HEK293T (cell line): ENCODE results near the gene IQSEC1.

Experiments used
- CTCF ChIA-PET: fragments of 350-600 bp; formaldehyde crosslinking; extraction: SDS; loops from one replicate; lab custom pipeline; 2021; ENCODE audit warnings: antibody characterized with exemption, inconsistent platforms; lab: Yijun Ruan, JAX
- POLR2A ChIA-PET: fragments of 350-600 bp; formaldehyde crosslinking; extraction: SDS; loops from one replicate; lab custom pipeline; 2020; ENCODE audit warnings: antibody characterized with exemption, inconsistent platforms; lab: Yijun Ruan, JAX
- DNase-seq: peaks from one replicate; pipeline ENCODE4 v3.0.0; 2012; ENCODE audit warnings: mixed read lengths; ENCODE audit errors: extremely low spot score
- ARNT ChIP-seq: fragments of 450-650 bp; IDR thresholded peaks from 2 replicates; pipeline ENCODE4 v1.6.1; 2017; ENCODE audit warnings: mild to moderate bottlenecking
- BHLHE40 ChIP-seq: fragments of 450-650 bp; IDR thresholded peaks from 2 replicates; pipeline ENCODE4 v1.6.1; 2016; ENCODE audit warnings: mild to moderate bottlenecking, moderate library complexity, borderline replicate concordance
- CTBP1 ChIP-seq: fragments of 450-650 bp; IDR thresholded peaks from 2 replicates; pipeline ENCODE4 v1.6.1; 2016; ENCODE audit warnings: borderline replicate concordance
- ELF4 ChIP-seq: fragments of 450-650 bp; IDR thresholded peaks from 2 replicates; pipeline ENCODE4 v1.6.1; 2017; ENCODE audit warnings: antibody characterized with exemption
- FOXA1 ChIP-seq: fragments of 450-650 bp; IDR thresholded peaks from 2 replicates; pipeline ENCODE4 v1.6.1; 2016; ENCODE audit warnings: mild to moderate bottlenecking
- FOXK2 ChIP-seq: fragments of 450-650 bp; IDR thresholded peaks from 2 replicates; pipeline ENCODE4 v1.6.1; 2016; ENCODE audit warnings: mild to moderate bottlenecking
- FOXM1 ChIP-seq: fragments of 450-650 bp; IDR thresholded peaks from 2 replicates; pipeline ENCODE4 v1.6.1; 2017; ENCODE audit warnings: mild to moderate bottlenecking, borderline replicate concordance
- HDGF ChIP-seq: fragments of 450-650 bp; IDR thresholded peaks from 2 replicates; pipeline ENCODE4 v1.6.1; 2017; ENCODE audit warnings: antibody characterized with exemption, borderline replicate concordance
- L3MBTL2 ChIP-seq: fragments of 450-650 bp; conservative IDR thresholded peaks from 2 replicates; pipeline ENCODE4 v1.6.1; 2016; ENCODE audit warnings: mild to moderate bottlenecking
- LEF1 ChIP-seq: fragments of 450-650 bp; IDR thresholded peaks from 2 replicates; pipeline ENCODE4 v1.6.1; 2017; ENCODE audit warnings: mild to moderate bottlenecking, borderline replicate concordance
- NFRKB ChIP-seq: fragments of 450-650 bp; IDR thresholded peaks from 2 replicates; pipeline ENCODE4 v1.6.1; 2016; ENCODE audit warnings: mild to moderate bottlenecking, moderate library complexity
- SP1 ChIP-seq: fragments of 450-650 bp; IDR thresholded peaks from 2 replicates; pipeline ENCODE4 v1.6.1; 2017
- SUZ12 ChIP-seq: fragments of 450-650 bp; IDR thresholded peaks from 2 replicates; pipeline ENCODE4 v1.6.1; 2016; ENCODE audit warnings: mild to moderate bottlenecking
- TARDBP ChIP-seq: fragments of 450-650 bp; IDR thresholded peaks from 2 replicates; pipeline ENCODE4 v1.6.1; 2016
- ZNF384 ChIP-seq: fragments of 450-650 bp; IDR thresholded peaks from 2 replicates; pipeline ENCODE4 v1.6.1; 2016
- TF ChIP-seq, protein P1 (sequence below): fragments of 450-650 bp; IDR thresholded peaks from 2 replicates; pipeline ENCODE4 v1.6.1; 2016

The IQSEC1 gene

DNA sequence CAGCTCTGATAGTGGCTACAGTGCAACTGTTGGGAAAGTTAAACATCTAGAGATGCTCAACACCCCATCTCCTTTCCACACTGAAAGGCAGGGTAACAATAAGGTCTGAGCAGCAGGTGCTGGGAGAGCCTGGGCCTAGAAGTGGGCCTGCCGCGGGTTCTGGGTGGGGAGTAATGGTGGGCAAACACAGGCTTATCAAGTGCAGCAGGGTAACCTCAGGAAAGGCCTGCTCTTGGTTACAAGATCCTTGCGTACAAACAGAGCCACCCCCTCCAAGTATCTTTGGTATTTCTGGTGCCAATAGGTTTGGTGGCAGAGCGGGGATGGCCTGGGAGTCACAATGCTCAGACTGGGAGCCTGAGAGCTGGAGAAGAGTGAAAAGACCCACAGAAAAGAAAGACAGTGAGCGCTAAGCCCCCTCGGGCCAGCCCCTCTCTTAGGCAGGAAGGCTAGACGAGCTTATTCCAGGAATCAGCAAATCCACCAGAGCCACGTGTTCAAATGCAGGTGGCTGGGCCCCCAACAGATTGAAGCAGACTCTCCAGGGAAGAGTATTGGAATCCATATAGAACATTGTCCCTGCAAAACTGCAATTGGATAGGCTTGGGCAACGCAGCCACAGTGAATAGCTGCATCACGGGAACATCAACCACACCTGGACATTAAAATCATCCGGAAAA lies 2.7 kb downstream of the IQSEC1 start:
- no peak for DNase-seq
- POLR2A ChIA-PET, result no interaction called here
- TF ChIP-seq, protein P1, sequence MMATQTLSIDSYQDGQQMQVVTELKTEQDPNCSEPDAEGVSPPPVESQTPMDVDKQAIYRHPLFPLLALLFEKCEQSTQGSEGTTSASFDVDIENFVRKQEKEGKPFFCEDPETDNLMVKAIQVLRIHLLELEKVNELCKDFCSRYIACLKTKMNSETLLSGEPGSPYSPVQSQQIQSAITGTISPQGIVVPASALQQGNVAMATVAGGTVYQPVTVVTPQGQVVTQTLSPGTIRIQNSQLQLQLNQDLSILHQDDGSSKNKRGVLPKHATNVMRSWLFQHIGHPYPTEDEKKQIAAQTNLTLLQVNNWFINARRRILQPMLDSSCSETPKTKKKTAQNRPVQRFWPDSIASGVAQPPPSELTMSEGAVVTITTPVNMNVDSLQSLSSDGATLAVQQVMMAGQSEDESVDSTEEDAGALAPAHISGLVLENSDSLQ, result no peak
- TF ChIP-seq TARDBP, result no peak
- no peak for TF ChIP-seq HDGF
- no peak for TF ChIP-seq L3MBTL2
- no peak for TF ChIP-seq SP1
- no peak for TF ChIP-seq CTBP1
- TF ChIP-seq BHLHE40, result no peak
- no peak for TF ChIP-seq LEF1
- no peak for TF ChIP-seq ELF4
- CTCF ChIA-PET, result no interaction called here

DNA sequence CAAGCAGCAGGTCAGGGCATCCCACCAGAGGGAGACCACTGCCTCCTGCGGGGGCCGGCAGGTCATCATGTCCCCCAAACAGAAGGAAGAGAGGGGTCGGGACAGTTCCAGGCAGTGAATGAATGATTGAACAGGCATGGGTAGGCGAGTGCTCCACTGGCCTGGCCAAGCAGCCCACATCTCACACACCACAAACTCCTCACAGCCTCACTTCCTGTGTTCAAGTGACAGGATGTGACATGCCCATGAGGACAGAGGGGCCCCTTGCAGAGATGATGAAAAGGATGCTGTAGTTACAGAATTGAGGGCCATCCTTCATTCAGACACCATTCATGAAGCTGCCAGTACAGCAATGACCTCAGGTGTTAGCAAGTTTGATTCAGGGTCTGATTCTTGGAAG lies 3.7 kb downstream of the IQSEC1 start:
- ChIA-PET POLR2A (no interaction called here), CTCF (no interaction called here)
- TF ChIP-seq TARDBP (no peak), BHLHE40 (no peak), FOXK2 (no peak), SP1 (no peak), CTBP1 (no peak), ELF4 (no peak), L3MBTL2 (no peak), FOXM1 (no peak), LEF1 (no peak), ARNT (no peak), ZNF384 (no peak), SUZ12 (no peak), FOXA1 (no peak)
- TF ChIP-seq, protein P1, result no peak
- no peak for DNase-seq

DNA sequence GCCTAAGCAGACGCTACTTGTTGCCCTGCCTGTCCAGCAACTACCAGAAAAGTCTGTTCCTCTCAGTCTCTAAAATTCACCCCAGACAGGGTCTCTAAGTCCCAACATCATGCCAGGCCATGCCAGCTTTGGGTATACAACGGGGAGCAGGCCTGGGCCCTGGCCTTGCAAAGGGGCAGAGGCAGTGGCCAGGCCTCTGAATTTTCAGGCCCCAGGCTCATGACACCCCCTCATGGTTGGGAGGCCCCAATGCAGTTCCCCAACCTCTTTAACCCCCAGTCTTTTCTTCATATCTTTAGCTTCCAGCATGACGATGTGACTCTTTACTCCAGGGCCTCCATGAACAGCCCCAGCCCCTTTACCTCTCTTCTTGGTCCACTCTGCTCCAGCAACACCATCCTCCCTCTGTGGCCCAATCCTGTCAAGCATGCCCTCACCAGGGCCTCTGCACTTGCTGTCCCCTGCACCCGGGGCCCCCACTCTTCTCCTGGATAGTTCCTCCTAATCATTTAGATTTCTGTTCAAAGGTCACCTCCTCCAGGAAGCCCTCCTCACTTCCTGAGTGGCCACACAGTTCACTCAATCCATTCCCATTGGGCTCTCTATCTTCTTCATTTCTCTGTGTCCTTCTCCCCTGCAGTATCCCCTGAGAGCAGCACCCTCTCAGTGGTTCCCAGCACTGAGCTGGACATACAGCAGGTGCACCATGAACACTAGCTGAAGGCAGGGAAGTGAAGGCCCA lies 4.8 kb downstream of the IQSEC1 start:
- POLR2A ChIA-PET, result no interaction called here
- CTCF ChIA-PET, result no interaction called here
- TF ChIP-seq BHLHE40 (no peak), NFRKB (no peak), FOXM1 (no peak)
- DNase-seq, result no peak

DNA sequence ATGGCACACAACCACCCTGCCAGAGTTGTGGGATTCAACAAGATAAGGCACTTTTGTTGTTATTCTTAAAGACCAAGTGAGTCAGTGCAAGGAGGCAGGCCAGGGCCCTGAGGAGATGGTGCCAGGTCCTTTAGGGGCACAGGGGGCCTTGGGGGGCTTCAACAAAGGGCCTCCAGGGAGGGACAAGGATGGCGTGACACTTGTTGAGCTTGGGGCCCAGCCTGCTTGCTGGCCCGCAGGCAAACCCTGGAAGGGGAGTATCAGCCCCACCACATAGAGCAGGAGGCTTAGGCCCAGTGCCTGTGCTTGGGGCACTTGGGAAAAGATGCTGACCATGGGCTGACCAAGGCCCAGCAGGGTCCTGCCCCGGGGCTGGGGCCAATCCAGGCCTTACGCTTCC lies 5.5 kb downstream of the IQSEC1 start:
- CTCF ChIA-PET, result no interaction called here
- POLR2A ChIA-PET, result no interaction called here

DNA sequence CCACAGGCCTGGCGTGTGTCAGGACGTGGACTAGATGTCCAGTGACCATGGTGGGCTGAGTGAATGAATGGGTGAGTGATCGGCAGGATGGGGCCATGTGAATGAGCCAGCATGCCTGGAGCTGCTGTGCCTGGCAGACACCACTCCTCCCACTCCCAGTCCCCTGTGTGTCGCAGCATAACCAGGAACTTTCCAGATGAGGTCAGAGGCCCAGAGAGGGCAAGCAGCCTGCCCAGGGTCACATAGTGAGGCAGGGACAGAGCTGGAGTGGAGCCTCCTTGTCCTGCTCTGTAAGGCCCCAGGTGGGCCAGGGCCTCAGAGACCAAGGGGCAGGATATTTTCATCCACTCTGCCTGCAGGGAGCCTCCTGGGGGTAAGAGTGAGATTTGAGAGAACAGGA lies 6.4 kb downstream of the IQSEC1 start:
- TF ChIP-seq BHLHE40, result no peak
- TF ChIP-seq CTBP1, result no peak
- TF ChIP-seq TARDBP, result no peak
- TF ChIP-seq FOXK2, result no peak
- TF ChIP-seq FOXA1, result no peak
- no peak for TF ChIP-seq LEF1
- TF ChIP-seq ZNF384, result no peak
- TF ChIP-seq, protein P1, result no peak
- no peak for TF ChIP-seq SP1
- no peak for TF ChIP-seq ELF4
- TF ChIP-seq SUZ12, result no peak
- TF ChIP-seq L3MBTL2, result no peak
- no peak for TF ChIP-seq HDGF
- TF ChIP-seq FOXM1, result no peak
- TF ChIP-seq ARNT, result no peak
- no peak for TF ChIP-seq NFRKB
- POLR2A ChIA-PET, result no interaction called here
- no peak for DNase-seq
- CTCF ChIA-PET, result no interaction called here

More for the DNA sequence above, 5.5 kb downstream of the IQSEC1 start:
- no peak for DNase-seq
- no peak for TF ChIP-seq LEF1
- no peak for TF ChIP-seq HDGF
- no peak for TF ChIP-seq FOXK2

DNA sequence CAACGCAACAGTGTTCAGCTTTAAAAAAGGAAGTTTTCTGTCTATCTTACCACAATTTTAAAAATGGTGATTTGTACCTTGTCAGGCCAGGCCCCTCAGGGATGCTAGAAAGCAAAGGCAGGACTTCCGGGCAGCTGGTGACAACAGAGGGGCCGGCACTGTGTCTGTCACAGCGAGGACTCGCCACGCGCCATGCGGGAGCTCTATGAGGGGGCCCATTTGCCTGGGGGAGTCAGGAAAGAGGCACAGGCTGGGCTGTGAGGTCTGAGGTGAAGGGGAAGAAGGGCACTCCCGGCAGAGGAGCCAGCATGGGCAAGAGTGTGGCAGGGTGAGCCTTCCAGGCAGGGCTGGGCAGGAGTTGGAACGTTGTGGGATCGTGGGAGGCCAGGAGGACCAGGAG lies 7.0 kb downstream of the IQSEC1 start:
- no peak for DNase-seq
- no peak for TF ChIP-seq TARDBP
- no peak for TF ChIP-seq ARNT
- POLR2A ChIA-PET, result no interaction called here
- CTCF ChIA-PET, result no interaction called here

DNA sequence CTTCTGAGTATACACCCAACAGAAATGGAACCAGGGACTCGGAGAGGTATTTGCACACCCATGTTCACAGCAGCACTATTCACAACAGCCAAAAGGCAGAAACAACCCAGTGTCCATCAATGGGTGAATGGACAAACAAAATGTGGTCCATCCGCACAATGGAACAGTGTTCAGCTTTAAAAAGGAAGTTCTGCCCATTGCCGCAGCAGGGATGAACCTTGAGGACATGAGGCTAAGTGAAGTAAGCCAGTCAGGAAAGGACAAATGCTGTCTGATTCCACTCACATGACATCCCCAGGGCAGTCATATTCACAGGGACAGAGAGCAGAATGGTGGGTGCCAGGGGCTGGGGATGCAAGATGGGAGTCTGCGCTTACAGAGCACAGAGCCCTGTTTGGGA lies 7.5 kb downstream of the IQSEC1 start:
- CTCF ChIA-PET, result no interaction called here
- POLR2A ChIA-PET, result no interaction called here
- DNase-seq, result no peak
- TF ChIP-seq TARDBP (no peak), SUZ12 (no peak), FOXA1 (no peak), SP1 (no peak), CTBP1 (no peak)
